HepG2 (cell line): ENCODE data around the gene CLEC16A. TPM values are rescaled to one million over a fixed set of nuclear protein-coding genes. Genes with fewer than 3 reads are reported as not detected.
A peak's percentile ranks its signal among the peaks of the same experiment; 100 is the strongest.

Experiments
- ARID4A ChIP-seq: sonication (generic); formaldehyde crosslinking; IDR thresholded peaks from 2 replicates; pipeline ENCODE4 v1.5.0; 2020; ENCODE audit warnings: mild to moderate bottlenecking, missing genetic modification reagents, borderline replicate concordance
- CHCHD3 ChIP-seq: sonication (generic); formaldehyde crosslinking; IDR thresholded peaks from 2 replicates; pipeline ENCODE4 v1.8.0; 2022; ENCODE audit warnings: mild to moderate bottlenecking, missing genetic modification reagents, moderate library complexity
- CREB1 ChIP-seq, 2 experiments: fragments of 450-650 bp in 1 of 2; IDR thresholded peaks; 2 replicates each; pipeline ENCODE4 v1.6.1; 2016 to 2017; ENCODE audit warnings: control low read depth in 1 of 2, mild to moderate bottlenecking in 1 of 2, missing compliant biosample characterization in 1 of 2, missing genetic modification characterization in 1 of 2
- DNMT1 ChIP-seq: sonication (generic); formaldehyde crosslinking; IDR thresholded peaks from 2 replicates; pipeline ENCODE4 v1.5.1; 2020; ENCODE audit warnings: mild to moderate bottlenecking, missing genetic modification reagents
- EEA1 ChIP-seq: sonication (generic); formaldehyde crosslinking; IDR thresholded peaks from 2 replicates; pipeline ENCODE4 v1.5.1; 2020; ENCODE audit warnings: mild to moderate bottlenecking, missing genetic modification reagents, borderline replicate concordance
- HOXA3 ChIP-seq: sonication (generic); formaldehyde crosslinking; IDR thresholded peaks from 2 replicates; pipeline ENCODE4 v1.5.0; 2020; ENCODE audit warnings: missing genetic modification reagents
- MIXL1 ChIP-seq: IDR thresholded peaks from 2 replicates; pipeline ENCODE4 v1.6.1; 2016
- RARA ChIP-seq: IDR thresholded peaks from 2 replicates; pipeline ENCODE4 v1.6.1; 2016; ENCODE audit warnings: missing genetic modification reagents, missing compliant biosample characterization
- RFX1 ChIP-seq: fragments of 450-650 bp; IDR thresholded peaks from 2 replicates; pipeline ENCODE4 v1.6.1; 2017
- SIX1 ChIP-seq: sonication (generic); formaldehyde crosslinking; IDR thresholded peaks from 2 replicates; pipeline ENCODE4 v1.4.0; 2020; ENCODE audit warnings: missing genetic modification reagents, borderline replicate concordance
- SOX13 ChIP-seq, 3 experiments: fragments of 450-650 bp in 1 of 3; sonication (generic) in 1 of 3; formaldehyde crosslinking in 1 of 3; IDR thresholded peaks in 2 of 3; conservative IDR thresholded peaks in 1 of 3; 2 replicates each; pipeline versions ENCODE4 v1.5.0 to v1.6.1; 2016 to 2020; ENCODE audit warnings: antibody characterized with exemption in 1 of 3, mild to moderate bottlenecking in 1 of 3, missing compliant biosample characterization in 1 of 3, missing genetic modification reagents in 1 of 3, moderate library complexity in 1 of 3
- SP5 ChIP-seq: IDR thresholded peaks from 2 replicates; pipeline ENCODE4 v1.6.1; 2016; ENCODE audit warnings: low read depth, borderline replicate concordance
- SRSF4 ChIP-seq: fragments of 200-400 bp; formaldehyde crosslinking; IDR thresholded peaks from one replicate; pipeline ENCODE4 v1.6.1; 2018; ENCODE audit warnings: mild to moderate bottlenecking, low read depth, low read length, moderate library complexity; ENCODE audit not compliant: poor library complexity, severe bottlenecking
- TFDP2 ChIP-seq: sonication (generic); formaldehyde crosslinking; IDR thresholded peaks from 2 replicates; pipeline ENCODE4 v1.4.0; 2020; ENCODE audit warnings: missing genetic modification reagents
- ZMYM3 ChIP-seq: sonication (generic); formaldehyde crosslinking; IDR thresholded peaks from 2 replicates; pipeline ENCODE4 v1.5.1; 2020; ENCODE audit warnings: mild to moderate bottlenecking, missing genetic modification reagents
- polyA plus RNA-seq, 8 experiments: library from polyadenylated mRNA; depleted of rRNA in 3 of 8; stranded (reverse) in 7 of 8; unstranded in 1 of 8; fragments of >200 nt; fragmentation: Illumina TruSeq in 4 of 8; extraction: Trizol in 4 of 8; gene quantifications; 2 replicates each; pipeline versions ENCODE4 v1.2.1 to v1.2.3, GENCODE V29; 2011 to 2016; ENCODE audit warnings: low read depth in 4 of 8, missing spikeins in 1 of 8, mixed read lengths in 1 of 8; ENCODE audit not compliant: insufficient read depth in 1 of 8
- total RNA-seq, 5 experiments: library from RNA; depleted of rRNA; stranded (reverse); fragments of >200 nt; fragmentation: Illumina TruSeq; extraction: Trizol; gene quantifications; 2 replicates each; pipeline ENCODE4 v1.2.3, GENCODE V29; 2016; ENCODE audit warnings: low read depth in 1 of 5
- TF ChIP-seq, protein P1 (sequence below): sonication (generic); formaldehyde crosslinking; IDR thresholded peaks from 2 replicates; pipeline ENCODE4 v1.5.1; 2020; ENCODE audit warnings: mild to moderate bottlenecking, missing genetic modification reagents, borderline replicate concordance

CLEC16A gene
- total and polyA plus RNA-seq, 2 of the 13 experiments (the other 11 are each of a cell fraction or from before 2014, with no cell fraction given): 8.5 to 10.3 TPM

DNA sequence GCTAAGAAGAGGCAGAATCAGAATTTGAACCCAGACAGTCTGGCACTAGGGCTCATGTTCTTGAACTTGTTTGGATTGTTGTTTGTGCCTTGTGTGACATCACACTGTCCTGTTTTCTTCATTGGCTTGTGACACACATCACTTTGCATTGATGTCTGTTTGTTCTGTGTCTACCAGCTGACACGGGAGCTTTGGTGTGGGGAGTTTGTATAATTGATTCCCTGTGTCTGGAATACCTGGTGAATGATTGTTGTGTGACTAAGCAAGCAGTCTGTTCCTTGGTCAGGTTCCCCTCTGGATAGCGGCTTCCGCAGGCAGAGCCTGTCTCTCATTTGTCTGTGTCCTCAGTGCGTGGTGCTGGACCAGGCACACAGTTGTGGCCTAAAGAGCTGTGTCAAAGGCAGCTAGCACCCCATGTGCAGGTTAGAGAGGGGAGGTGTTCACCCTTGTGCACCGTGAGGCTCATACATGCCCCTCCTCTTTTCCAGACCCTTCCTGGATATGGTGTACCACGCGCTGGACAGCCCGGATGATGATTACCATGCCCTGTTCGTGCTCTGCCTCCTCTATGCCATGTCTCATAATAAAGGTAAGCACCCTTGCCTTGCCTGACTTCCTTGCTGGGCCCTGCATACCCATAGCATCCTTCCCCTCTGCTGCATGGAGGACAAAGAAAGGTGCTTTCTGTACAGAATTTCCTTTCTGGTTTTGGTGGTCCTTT is 80.1 kb downstream of the CLEC16A start (continued):
- TF ChIP-seq, protein P1, sequence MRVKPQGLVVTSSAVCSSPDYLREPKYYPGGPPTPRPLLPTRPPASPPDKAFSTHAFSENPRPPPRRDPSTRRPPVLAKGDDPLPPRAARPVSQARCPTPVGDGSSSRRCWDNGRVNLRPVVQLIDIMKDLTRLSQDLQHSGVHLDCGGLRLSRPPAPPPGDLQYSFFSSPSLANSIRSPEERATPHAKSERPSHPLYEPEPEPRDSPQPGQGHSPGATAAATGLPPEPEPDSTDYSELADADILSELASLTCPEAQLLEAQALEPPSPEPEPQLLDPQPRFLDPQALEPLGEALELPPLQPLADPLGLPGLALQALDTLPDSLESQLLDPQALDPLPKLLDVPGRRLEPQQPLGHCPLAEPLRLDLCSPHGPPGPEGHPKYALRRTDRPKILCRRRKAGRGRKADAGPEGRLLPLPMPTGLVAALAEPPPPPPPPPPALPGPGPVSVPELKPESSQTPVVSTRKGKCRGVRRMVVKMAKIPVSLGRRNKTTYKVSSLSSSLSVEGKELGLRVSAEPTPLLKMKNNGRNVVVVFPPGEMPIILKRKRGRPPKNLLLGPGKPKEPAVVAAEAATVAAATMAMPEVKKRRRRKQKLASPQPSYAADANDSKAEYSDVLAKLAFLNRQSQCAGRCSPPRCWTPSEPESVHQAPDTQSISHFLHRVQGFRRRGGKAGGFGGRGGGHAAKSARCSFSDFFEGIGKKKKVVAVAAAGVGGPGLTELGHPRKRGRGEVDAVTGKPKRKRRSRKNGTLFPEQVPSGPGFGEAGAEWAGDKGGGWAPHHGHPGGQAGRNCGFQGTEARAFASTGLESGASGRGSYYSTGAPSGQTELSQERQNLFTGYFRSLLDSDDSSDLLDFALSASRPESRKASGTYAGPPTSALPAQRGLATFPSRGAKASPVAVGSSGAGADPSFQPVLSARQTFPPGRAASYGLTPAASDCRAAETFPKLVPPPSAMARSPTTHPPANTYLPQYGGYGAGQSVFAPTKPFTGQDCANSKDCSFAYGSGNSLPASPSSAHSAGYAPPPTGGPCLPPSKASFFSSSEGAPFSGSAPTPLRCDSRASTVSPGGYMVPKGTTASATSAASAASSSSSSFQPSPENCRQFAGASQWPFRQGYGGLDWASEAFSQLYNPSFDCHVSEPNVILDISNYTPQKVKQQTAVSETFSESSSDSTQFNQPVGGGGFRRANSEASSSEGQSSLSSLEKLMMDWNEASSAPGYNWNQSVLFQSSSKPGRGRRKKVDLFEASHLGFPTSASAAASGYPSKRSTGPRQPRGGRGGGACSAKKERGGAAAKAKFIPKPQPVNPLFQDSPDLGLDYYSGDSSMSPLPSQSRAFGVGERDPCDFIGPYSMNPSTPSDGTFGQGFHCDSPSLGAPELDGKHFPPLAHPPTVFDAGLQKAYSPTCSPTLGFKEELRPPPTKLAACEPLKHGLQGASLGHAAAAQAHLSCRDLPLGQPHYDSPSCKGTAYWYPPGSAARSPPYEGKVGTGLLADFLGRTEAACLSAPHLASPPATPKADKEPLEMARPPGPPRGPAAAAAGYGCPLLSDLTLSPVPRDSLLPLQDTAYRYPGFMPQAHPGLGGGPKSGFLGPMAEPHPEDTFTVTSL (CRISPR knock-in tag): 0 out of 2 replicates have a peak, but pooled peaks have one; percentile 47
- TF ChIP-seq EEA1: no peak
- TF ChIP-seq ZMYM3: no peak
- TF ChIP-seq SOX13 (IDR thresholded peaks at IDR 0.05): no peak
- TF ChIP-seq SOX13 (CRISPR knock-in tag; conservative IDR thresholded peaks at IDR 0.05 in 1 of 2, IDR thresholded peaks at IDR 0.05 in 1 of 2): 0 out of 4 replicates have a peak, but pooled peaks of 1 of the 2 experiments have one; percentile 35
- TF ChIP-seq CREB1 (IDR thresholded peaks at IDR 0.05): peak; percentile 88
- peak; percentile 70; the same call in 1 of the 2 replicates for TF ChIP-seq CREB1 (CRISPR knock-in tag; IDR thresholded peaks at IDR 0.05)
- TF ChIP-seq DNMT1 (CRISPR knock-in tag): no peak
- TF ChIP-seq SP5 (CRISPR knock-in tag): no peak
- no peak for TF ChIP-seq TFDP2
- 0 out of 2 replicates have a peak, but pooled peaks have one; percentile 26 for TF ChIP-seq MIXL1 (CRISPR knock-in tag)
- TF ChIP-seq SIX1 (CRISPR knock-in tag): no peak
- TF ChIP-seq HOXA3 (CRISPR knock-in tag): no peak
- no peak for TF ChIP-seq CHCHD3
- TF ChIP-seq RARA: peak; percentile 84
- TF ChIP-seq SRSF4: no peak
- TF ChIP-seq ARID4A (CRISPR knock-in tag): no peak
- TF ChIP-seq RFX1: no peak
